ENCODE data around the gene TDP1.
"Not testable (repeated sequence)": the region's sequence is repeated elsewhere in the genome, so short reads cannot be mapped to it uniquely, and the experiment has no call there.

GRCh38 chr14:90026608-90027007 lies 70.9 kb downstream of the TDP1 start:
- not testable (repeated sequence) for TF ChIP-seq POLR2A, CTCF (IDR thresholded peaks at IDR 0.05)
